Neural cell (in vitro differentiated cells): Measurements from ENCODE around the gene DNAJC13. TPM values are rescaled to one million over a fixed set of nuclear protein-coding genes. Genes with fewer than 3 reads are reported as not detected.

ENCODE experiments used
- H2AFZ ChIP-seq: fragments of 200-600, 300-800 bp; sonication (generic), shearing (Covaris generic); 2 replicates; pipeline ENCODE4 v1.6.0; 2014; ENCODE audit warnings: low read depth, mild to moderate bottlenecking, antibody characterized with exemption, low read length, moderate library complexity
- H3F3A ChIP-seq: fragments of 200-600 bp; shearing (Covaris generic); 2 replicates; pipeline ENCODE4 v1.6.1; 2016; ENCODE audit warnings: mild to moderate bottlenecking, moderate library complexity, mixed read lengths, antibody characterized with exemption, low read length; ENCODE audit not compliant: insufficient read depth, poor library complexity, severe bottlenecking
- H3K27ac ChIP-seq: fragments of 200-600, 300-800 bp; sonication (generic), shearing (Covaris generic); 2 replicates; pipeline ENCODE4 v1.5.1; 2014; ENCODE audit warnings: mild to moderate bottlenecking, low read length, moderate library complexity
- H3K27me3 ChIP-seq: fragments of 300-800, 200-600 bp; sonication (generic), shearing (Covaris generic); 2 replicates; pipeline ENCODE4 v1.6.0; 2014; ENCODE audit warnings: mild to moderate bottlenecking, low read depth, low read length, moderate library complexity; ENCODE audit not compliant: insufficient read depth
- H3K36me3 ChIP-seq: fragments of 300-800, 200-600 bp; sonication (generic), shearing (Covaris generic); 2 replicates; pipeline ENCODE4 v1.5.1; 2014; ENCODE audit warnings: mild to moderate bottlenecking, antibody characterized with exemption, low read length, moderate library complexity; ENCODE audit not compliant: insufficient read depth
- H3K4me2 ChIP-seq: fragments of 300-800, 200-600 bp; sonication (generic), shearing (Covaris generic); 2 replicates; pipeline ENCODE4 v1.6.0; 2014; ENCODE audit warnings: mild to moderate bottlenecking, low read length
- H3K4me3 ChIP-seq: fragments of 300-800, 200-600 bp; sonication (generic), shearing (Covaris generic); 2 replicates; pipeline ENCODE4 v1.5.1; 2014; ENCODE audit warnings: mild to moderate bottlenecking, low read length, moderate library complexity
- H3K79me2 ChIP-seq: fragments of 200-600 bp; shearing (Covaris generic); replicated peaks from 2 replicates; pipeline ENCODE4 v1.6.0; 2014; ENCODE audit warnings: mild to moderate bottlenecking, low read length, moderate library complexity; ENCODE audit not compliant: insufficient read depth
- H3K9ac ChIP-seq: fragments of 300-800, 200-600 bp; sonication (generic), shearing (Covaris generic); 2 replicates; pipeline ENCODE4 v1.6.1; 2016; ENCODE audit warnings: mild to moderate bottlenecking, low read length, mixed read lengths
- H3K9me2 ChIP-seq: fragments of 200-600 bp; shearing (Covaris generic); 2 replicates; pipeline ENCODE4 v1.6.1; 2016; ENCODE audit warnings: mild to moderate bottlenecking, low read length, mixed read lengths; ENCODE audit not compliant: insufficient read depth
- H3K9me3 ChIP-seq: fragments of 200-600, 300-800 bp; sonication (generic), shearing (Covaris generic); 2 replicates; pipeline ENCODE4 v1.6.1; 2016; ENCODE audit warnings: mild to moderate bottlenecking, mixed run types, low read length, moderate library complexity, mixed read lengths
- H4K20me1 ChIP-seq: fragments of 200-600 bp; shearing (Covaris generic); 2 replicates; pipeline ENCODE4 v1.6.1; 2016; ENCODE audit warnings: mild to moderate bottlenecking, mixed run types; ENCODE audit not compliant: insufficient read depth
- CTCF ChIP-seq: fragments of 450-650 bp; IDR thresholded peaks from 2 replicates; pipeline ENCODE4 v1.5.1; 2014; ENCODE audit warnings: antibody characterized with exemption, mild to moderate bottlenecking, moderate library complexity; ENCODE audit not compliant: poor library complexity, severe bottlenecking
- EP300 ChIP-seq: fragments of 450-650 bp; conservative IDR thresholded peaks from 2 replicates; pipeline ENCODE4 v1.6.1; 2014; ENCODE audit warnings: antibody characterized with exemption, mild to moderate bottlenecking, moderate library complexity; ENCODE audit not compliant: poor library complexity, severe bottlenecking
- EZH2 ChIP-seq: fragments of 200-600, 300-800 bp; shearing (Covaris generic), sonication (generic); IDR thresholded peaks from 2 replicates; pipeline ENCODE4 v1.6.1; 2014; ENCODE audit warnings: antibody characterized with exemption, low read length, borderline replicate concordance, mild to moderate bottlenecking; ENCODE audit not compliant: insufficient read depth, poor library complexity, severe bottlenecking
- MXI1 ChIP-seq: fragments of 450-650 bp; conservative IDR thresholded peaks from 2 replicates; pipeline ENCODE4 v1.6.1; 2014; ENCODE audit warnings: antibody characterized with exemption, mild to moderate bottlenecking; ENCODE audit not compliant: poor library complexity, severe bottlenecking
- POLR2AphosphoS5 ChIP-seq: IDR thresholded peaks from 2 replicates; pipeline ENCODE4 v1.6.1; 2012
- RAD21 ChIP-seq: fragments of 450-650 bp; conservative IDR thresholded peaks from 2 replicates; pipeline ENCODE4 v1.6.1; 2014; ENCODE audit warnings: antibody characterized with exemption, mild to moderate bottlenecking, moderate library complexity
- REST ChIP-seq: IDR thresholded peaks from 2 replicates; pipeline ENCODE4 v1.6.1; 2012; ENCODE audit warnings: borderline replicate concordance
- SMC3 ChIP-seq: fragments of 450-650 bp; conservative IDR thresholded peaks from 2 replicates; pipeline ENCODE4 v1.6.1; 2014; ENCODE audit warnings: antibody characterized with exemption, mild to moderate bottlenecking, moderate library complexity; ENCODE audit not compliant: poor library complexity
- TAF1 ChIP-seq: IDR thresholded peaks from 2 replicates; pipeline ENCODE4 v1.6.1; 2012; ENCODE audit warnings: low read depth
- polyA plus RNA-seq: library from polyadenylated mRNA; depleted of rRNA; stranded (reverse); fragments of >200 nt; gene quantifications from 2 replicates; pipeline ENCODE4 v1.2.3, GENCODE V29; 2014

The DNAJC13 gene
- polyA plus RNA-seq, 1 donor from 2014 or later: 38.4 TPM

GRCh38 chr3:132464066-132464465 is 46.8 kb downstream of the DNAJC13 start:
- Histone ChIP-seq H3K36me3 (peaks cover 23% of the 10 kb centered on the region), H2AFZ (no peak overlapping the region), H3K9me3 (no peaks in the 10 kb centered on the region), H4K20me1 (no peaks in the 10 kb centered on the region), H3K27ac (no peak overlapping the region), H3K27me3 (no peaks in the 10 kb centered on the region), H3K79me2 (no peaks in the 10 kb centered on the region), H3F3A (no peaks in the 10 kb centered on the region), H3K4me2 (no peak overlapping the region), H3K9ac (no peak overlapping the region), H3K4me3 (no peak overlapping the region), H3K9me2 (no peaks in the 10 kb centered on the region)
- TF ChIP-seq TAF1: no peak
- no peak for TF ChIP-seq CTCF
- no peak for TF ChIP-seq POLR2AphosphoS5
- TF ChIP-seq RAD21: no peak
- TF ChIP-seq REST: no peak
- no peak for TF ChIP-seq MXI1
- no peak for TF ChIP-seq SMC3
- TF ChIP-seq EZH2: no peak
- no peak for TF ChIP-seq EP300

GRCh38 chr3:132469326-132469725 is 52.0 kb downstream of the DNAJC13 start:
- no peak overlapping the region for H3K27ac ChIP-seq
- TF ChIP-seq SMC3: no peak
- no peak overlapping the region for H3K4me3 ChIP-seq
- no peak overlapping the region for H2AFZ ChIP-seq
- no peaks in the 10 kb centered on the region for H3F3A ChIP-seq
- H4K20me1 ChIP-seq: no peaks in the 10 kb centered on the region
- H3K27me3 ChIP-seq: no peaks in the 10 kb centered on the region
- H3K79me2 ChIP-seq: no peaks in the 10 kb centered on the region
- H3K9me2 ChIP-seq: no peaks in the 10 kb centered on the region
- H3K9ac ChIP-seq: no peak overlapping the region
- H3K9me3 ChIP-seq: no peaks in the 10 kb centered on the region
- no peak overlapping the region for H3K4me2 ChIP-seq
- H3K36me3 ChIP-seq: peaks cover 12% of the 10 kb centered on the region

- no peaks in the 10 kb centered on the region for H3K9me2 ChIP-seq
- H3K4me2 ChIP-seq: no peak overlapping the region
- H3K9me3 ChIP-seq: no peaks in the 10 kb centered on the region
- TF ChIP-seq EZH2 (no peak), RAD21 (no peak), SMC3 (no peak), TAF1 (no peak), EP300 (no peak), MXI1 (no peak), POLR2AphosphoS5 (no peak), REST (no peak), CTCF (no peak)
- peaks cover 20% of the 10 kb centered on the region for H3K36me3 ChIP-seq
- no peaks in the 10 kb centered on the region for H3K79me2 ChIP-seq
- no peaks in the 10 kb centered on the region for H3F3A ChIP-seq
- no peaks in the 10 kb centered on the region for H4K20me1 ChIP-seq
- H3K27me3 ChIP-seq: no peaks in the 10 kb centered on the region
- no peak overlapping the region for H3K4me3 ChIP-seq
- no peak overlapping the region for H3K9ac ChIP-seq
- no peak overlapping the region for H3K27ac ChIP-seq
- H2AFZ ChIP-seq: no peak overlapping the region
Observed at GRCh38 chr3:132486099-132486498, 68.8 kb downstream of the DNAJC13 start.
